Liver (tissue), 9 donors: ENCODE measurements around the gene SH3RF3. TPM values are rescaled to one million over a fixed set of nuclear protein-coding genes. Genes with fewer than 3 reads are reported as not detected.

Source experiments
- DNase-seq: peaks from one replicate; pipeline ENCODE4 v3.0.0-alpha.2; 2017; ENCODE audit warnings: low spot score
- H3K27ac ChIP-seq, 2 donors: one replicate each; pipeline ENCODE4 v1.7.0; 2013; ENCODE audit warnings: inconsistent platforms in 2 of 2, low read length in 2 of 2, control low read depth in 1 of 2, low read depth in 1 of 2, mild to moderate bottlenecking in 1 of 2
- H3K27me3 ChIP-seq, 4 donors: one replicate each; pipeline versions ENCODE4 v1.6.1 to v1.7.0; 2013; ENCODE audit warnings: low read length in 3 of 4, inconsistent platforms in 1 of 4, mild to moderate bottlenecking in 1 of 4, moderate library complexity in 1 of 4; ENCODE audit not compliant: control insufficient read depth in 4 of 4, insufficient read depth in 4 of 4
- H3K36me3 ChIP-seq, 4 donors: one replicate each; pipeline versions ENCODE4 v1.6.1 to v1.7.0; 2013; ENCODE audit warnings: low read length in 3 of 4, mild to moderate bottlenecking in 3 of 4, low read depth in 1 of 4, moderate library complexity in 1 of 4; ENCODE audit not compliant: control insufficient read depth in 4 of 4, insufficient read depth in 3 of 4
- H3K4me1 ChIP-seq, 4 donors: one replicate each; pipeline versions ENCODE4 v1.6.1 to v1.7.0; 2013; ENCODE audit warnings: low read length in 3 of 4, mild to moderate bottlenecking in 3 of 4, moderate library complexity in 1 of 4; ENCODE audit not compliant: control insufficient read depth in 4 of 4, insufficient read depth in 4 of 4
- H3K4me3 ChIP-seq, 3 donors: one replicate each; pipeline versions ENCODE4 v1.6.1 to v1.7.0; 2013; ENCODE audit warnings: low read length in 3 of 3, control low read depth in 1 of 3, low read depth in 1 of 3, mild to moderate bottlenecking in 1 of 3
- H3K9ac ChIP-seq, 2 donors: one replicate each; pipeline ENCODE4 v1.7.0; 2013; ENCODE audit warnings: low read length in 2 of 2, mild to moderate bottlenecking in 2 of 2, moderate library complexity in 2 of 2, control low read depth in 1 of 2, low read depth in 1 of 2
- H3K9me3 ChIP-seq, 4 donors: one replicate each; pipeline versions ENCODE4 v1.6.1 to v1.7.0; 2013; ENCODE audit warnings: low read length in 3 of 4; ENCODE audit not compliant: control insufficient read depth in 4 of 4
- EGR1 ChIP-seq, 2 donors: IDR thresholded peaks; 2 replicates each; pipeline ENCODE4 v1.6.1; 2016 to 2018; ENCODE audit warnings: antibody characterized with exemption in 2 of 2, low read depth in 2 of 2
- FOXA1 ChIP-seq: IDR thresholded peaks from 2 replicates; pipeline ENCODE4 v1.6.1; 2016; ENCODE audit warnings: antibody characterized with exemption
- FOXA2 ChIP-seq: IDR thresholded peaks from 2 replicates; pipeline ENCODE4 v1.6.1; 2016; ENCODE audit warnings: antibody characterized with exemption
- GABPA ChIP-seq, 2 donors: IDR thresholded peaks in 1 of 2; conservative IDR thresholded peaks in 1 of 2; 2 replicates each; pipeline ENCODE4 v1.6.1; 2016; ENCODE audit warnings: antibody characterized with exemption in 2 of 2, mild to moderate bottlenecking in 1 of 2, moderate library complexity in 1 of 2
- HNF4A ChIP-seq, 2 donors: conservative IDR thresholded peaks; 2 replicates each; pipeline ENCODE4 v1.6.1; 2016; ENCODE audit warnings: antibody characterized with exemption in 2 of 2, mild to moderate bottlenecking in 2 of 2
- HNF4G ChIP-seq: IDR thresholded peaks from 2 replicates; pipeline ENCODE4 v1.6.1; 2016; ENCODE audit warnings: antibody characterized with exemption
- JUND ChIP-seq, 2 donors: IDR thresholded peaks; 2 replicates each; pipeline ENCODE4 v1.6.1; 2016; ENCODE audit warnings: antibody characterized with exemption in 2 of 2
- MAX ChIP-seq: IDR thresholded peaks from 2 replicates; pipeline ENCODE4 v1.6.1; 2016; ENCODE audit warnings: antibody characterized with exemption
- NR2F2 ChIP-seq: IDR thresholded peaks from 2 replicates; pipeline ENCODE4 v1.6.1; 2016; ENCODE audit warnings: antibody characterized with exemption
- RAD21 ChIP-seq, 2 donors: IDR thresholded peaks; 2 replicates each; pipeline ENCODE4 v1.6.1; 2016; ENCODE audit warnings: antibody characterized with exemption in 2 of 2, mild to moderate bottlenecking in 2 of 2
- RXRA ChIP-seq, 2 donors: IDR thresholded peaks; 2 replicates each; pipeline ENCODE4 v1.6.1; 2017 to 2018; ENCODE audit warnings: antibody characterized with exemption in 2 of 2, mild to moderate bottlenecking in 1 of 2
- SP1 ChIP-seq: IDR thresholded peaks from 2 replicates; pipeline ENCODE4 v1.6.1; 2018; ENCODE audit warnings: antibody characterized with exemption, mild to moderate bottlenecking
- TAF1 ChIP-seq: conservative IDR thresholded peaks from 2 replicates; pipeline ENCODE4 v1.6.1; 2016; ENCODE audit warnings: antibody characterized with exemption, mild to moderate bottlenecking
- YY1 ChIP-seq: IDR thresholded peaks from 2 replicates; pipeline ENCODE4 v1.6.1; 2016; ENCODE audit warnings: antibody characterized with exemption, mild to moderate bottlenecking
- WGBS: extraction: QIAGEN DNeasy Blood & Tissue Kit; methylation state at CpG from one replicate; pipeline ENCODE4 v1.1.7; 2013; 5-methylcytosine and 5-hydroxymethylcytosine counted together
- polyA plus RNA-seq, 2 donors: library from polyadenylated mRNA; stranded (reverse) in 1 of 2; unstranded in 1 of 2; fragments of 200-250 nt in 1 of 2; fragments of >200 nt in 1 of 2; fragmentation: Nextera tagmentation in 1 of 2; extraction: Ambion mirVana in 1 of 2; gene quantifications; one replicate each; pipeline versions ENCODE4 v1.2.1 to v1.2.3, GENCODE V29; 2013 to 2015
- total RNA-seq, 2 donors: library from RNA; depleted of rRNA; stranded (reverse); fragments of >200 nt; gene quantifications; one replicate each; pipeline ENCODE4 v1.2.3, GENCODE V29; 2014
- TF ChIP-seq, protein P1 (sequence below): IDR thresholded peaks from 2 replicates; pipeline ENCODE4 v1.6.1; 2016; ENCODE audit warnings: antibody characterized with exemption
- TF ChIP-seq, protein P2 (sequence below): IDR thresholded peaks from 2 replicates; pipeline ENCODE4 v1.6.1; 2016; ENCODE audit warnings: antibody characterized with exemption
- TF ChIP-seq, protein P3 (sequence below): IDR thresholded peaks from 2 replicates; pipeline ENCODE4 v1.6.1; 2016; ENCODE audit warnings: antibody characterized with exemption, mild to moderate bottlenecking
- TF ChIP-seq, protein P4 (sequence below): fragments of 150-350 bp; IDR thresholded peaks from 2 replicates; pipeline ENCODE4 v1.5.1; 2017; ENCODE audit warnings: improper control_type of control experiment, low read depth, low read length; ENCODE audit not compliant: missing input control
- donor health status: healthy.
- donor health status: healthy.
- donor health status: healthy.
- donor health status: healthy.
- donor health status: healthy.

SH3RF3 gene
- total and polyA plus RNA-seq, 4 donors = 0.11 to 1.0 (median 0.54) TPM

- no peaks in the 10 kb centered on the region for H3K27me3 ChIP-seq
- DNase-seq = no peak
- H3K9me3 ChIP-seq = no peaks in the 10 kb centered on the region
- no peak overlapping the region for H3K27ac ChIP-seq
- no peaks in the 10 kb centered on the region for H3K36me3 ChIP-seq
- 95% methylated on average over 5 of the region's 5 CpGs for WGBS
- H3K4me1 ChIP-seq = no peaks in the 10 kb centered on the region
- H3K4me3 ChIP-seq = no peak overlapping the region
- TF ChIP-seq, protein P1, sequence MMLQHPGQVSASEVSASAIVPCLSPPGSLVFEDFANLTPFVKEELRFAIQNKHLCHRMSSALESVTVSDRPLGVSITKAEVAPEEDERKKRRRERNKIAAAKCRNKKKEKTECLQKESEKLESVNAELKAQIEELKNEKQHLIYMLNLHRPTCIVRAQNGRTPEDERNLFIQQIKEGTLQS = no peak
- no peak for TF ChIP-seq TAF1
- TF ChIP-seq JUND (IDR thresholded peaks at IDR 0.05) = no peak
- TF ChIP-seq, protein P2, sequence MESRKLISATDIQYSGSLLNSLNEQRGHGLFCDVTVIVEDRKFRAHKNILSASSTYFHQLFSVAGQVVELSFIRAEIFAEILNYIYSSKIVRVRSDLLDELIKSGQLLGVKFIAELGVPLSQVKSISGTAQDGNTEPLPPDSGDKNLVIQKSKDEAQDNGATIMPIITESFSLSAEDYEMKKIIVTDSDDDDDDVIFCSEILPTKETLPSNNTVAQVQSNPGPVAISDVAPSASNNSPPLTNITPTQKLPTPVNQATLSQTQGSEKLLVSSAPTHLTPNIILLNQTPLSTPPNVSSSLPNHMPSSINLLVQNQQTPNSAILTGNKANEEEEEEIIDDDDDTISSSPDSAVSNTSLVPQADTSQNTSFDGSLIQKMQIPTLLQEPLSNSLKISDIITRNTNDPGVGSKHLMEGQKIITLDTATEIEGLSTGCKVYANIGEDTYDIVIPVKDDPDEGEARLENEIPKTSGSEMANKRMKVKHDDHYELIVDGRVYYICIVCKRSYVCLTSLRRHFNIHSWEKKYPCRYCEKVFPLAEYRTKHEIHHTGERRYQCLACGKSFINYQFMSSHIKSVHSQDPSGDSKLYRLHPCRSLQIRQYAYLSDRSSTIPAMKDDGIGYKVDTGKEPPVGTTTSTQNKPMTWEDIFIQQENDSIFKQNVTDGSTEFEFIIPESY = no peak
- TF ChIP-seq FOXA1 = no peak
- no peak for TF ChIP-seq RXRA (IDR thresholded peaks at IDR 0.05)
- TF ChIP-seq YY1 = no peak
- TF ChIP-seq MAX = no peak
- TF ChIP-seq NR2F2 = no peak
- TF ChIP-seq SP1 = no peak
- no peak for TF ChIP-seq FOXA2
- no peak for TF ChIP-seq RAD21 (IDR thresholded peaks at IDR 0.05)
- TF ChIP-seq HNF4A (conservative IDR thresholded peaks at IDR 0.05) = no peak
- TF ChIP-seq EGR1 (IDR thresholded peaks at IDR 0.05; ENCODE audit: low read depth in 2 of 2) = no peak
- TF ChIP-seq, protein P3, sequence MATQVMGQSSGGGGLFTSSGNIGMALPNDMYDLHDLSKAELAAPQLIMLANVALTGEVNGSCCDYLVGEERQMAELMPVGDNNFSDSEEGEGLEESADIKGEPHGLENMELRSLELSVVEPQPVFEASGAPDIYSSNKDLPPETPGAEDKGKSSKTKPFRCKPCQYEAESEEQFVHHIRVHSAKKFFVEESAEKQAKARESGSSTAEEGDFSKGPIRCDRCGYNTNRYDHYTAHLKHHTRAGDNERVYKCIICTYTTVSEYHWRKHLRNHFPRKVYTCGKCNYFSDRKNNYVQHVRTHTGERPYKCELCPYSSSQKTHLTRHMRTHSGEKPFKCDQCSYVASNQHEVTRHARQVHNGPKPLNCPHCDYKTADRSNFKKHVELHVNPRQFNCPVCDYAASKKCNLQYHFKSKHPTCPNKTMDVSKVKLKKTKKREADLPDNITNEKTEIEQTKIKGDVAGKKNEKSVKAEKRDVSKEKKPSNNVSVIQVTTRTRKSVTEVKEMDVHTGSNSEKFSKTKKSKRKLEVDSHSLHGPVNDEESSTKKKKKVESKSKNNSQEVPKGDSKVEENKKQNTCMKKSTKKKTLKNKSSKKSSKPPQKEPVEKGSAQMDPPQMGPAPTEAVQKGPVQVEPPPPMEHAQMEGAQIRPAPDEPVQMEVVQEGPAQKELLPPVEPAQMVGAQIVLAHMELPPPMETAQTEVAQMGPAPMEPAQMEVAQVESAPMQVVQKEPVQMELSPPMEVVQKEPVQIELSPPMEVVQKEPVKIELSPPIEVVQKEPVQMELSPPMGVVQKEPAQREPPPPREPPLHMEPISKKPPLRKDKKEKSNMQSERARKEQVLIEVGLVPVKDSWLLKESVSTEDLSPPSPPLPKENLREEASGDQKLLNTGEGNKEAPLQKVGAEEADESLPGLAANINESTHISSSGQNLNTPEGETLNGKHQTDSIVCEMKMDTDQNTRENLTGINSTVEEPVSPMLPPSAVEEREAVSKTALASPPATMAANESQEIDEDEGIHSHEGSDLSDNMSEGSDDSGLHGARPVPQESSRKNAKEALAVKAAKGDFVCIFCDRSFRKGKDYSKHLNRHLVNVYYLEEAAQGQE = no peak
- TF ChIP-seq GABPA (IDR thresholded peaks at IDR 0.05 in 1 of 2, conservative IDR thresholded peaks at IDR 0.05 in 1 of 2) = no peak
- TF ChIP-seq, protein P4, sequence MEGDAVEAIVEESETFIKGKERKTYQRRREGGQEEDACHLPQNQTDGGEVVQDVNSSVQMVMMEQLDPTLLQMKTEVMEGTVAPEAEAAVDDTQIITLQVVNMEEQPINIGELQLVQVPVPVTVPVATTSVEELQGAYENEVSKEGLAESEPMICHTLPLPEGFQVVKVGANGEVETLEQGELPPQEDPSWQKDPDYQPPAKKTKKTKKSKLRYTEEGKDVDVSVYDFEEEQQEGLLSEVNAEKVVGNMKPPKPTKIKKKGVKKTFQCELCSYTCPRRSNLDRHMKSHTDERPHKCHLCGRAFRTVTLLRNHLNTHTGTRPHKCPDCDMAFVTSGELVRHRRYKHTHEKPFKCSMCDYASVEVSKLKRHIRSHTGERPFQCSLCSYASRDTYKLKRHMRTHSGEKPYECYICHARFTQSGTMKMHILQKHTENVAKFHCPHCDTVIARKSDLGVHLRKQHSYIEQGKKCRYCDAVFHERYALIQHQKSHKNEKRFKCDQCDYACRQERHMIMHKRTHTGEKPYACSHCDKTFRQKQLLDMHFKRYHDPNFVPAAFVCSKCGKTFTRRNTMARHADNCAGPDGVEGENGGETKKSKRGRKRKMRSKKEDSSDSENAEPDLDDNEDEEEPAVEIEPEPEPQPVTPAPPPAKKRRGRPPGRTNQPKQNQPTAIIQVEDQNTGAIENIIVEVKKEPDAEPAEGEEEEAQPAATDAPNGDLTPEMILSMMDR = no peak
- no peak for TF ChIP-seq HNF4G
- H3K9ac ChIP-seq = no peak overlapping the region
Measured at GRCh38 chr2:109287413-109287812, 158.4 kb downstream of the SH3RF3 start.
